Right lobe of liver (tissue), 6 donors: Measurements from ENCODE around the gene KAT6B. TPM values are rescaled to one million over a fixed set of nuclear protein-coding genes. Genes with fewer than 3 reads are reported as not detected.

Source experiments
- ATAC-seq, 4 donors: fragments of 200-7000 bp; cut with Tn5 transposase; one replicate each; pipeline ENCODE4 v1.9.1; 2020; ENCODE audit warnings: mild to moderate bottlenecking in 4 of 4, moderate library complexity in 4 of 4
- DNase-seq, 3 donors: peaks; one replicate each; pipeline ENCODE4 v3.0.0-alpha.2; 2020
- H3K27ac ChIP-seq, 3 donors: fragments of 200-600 bp; one replicate each; pipeline ENCODE4 v1.8.0; 2022
- H3K27me3 ChIP-seq, 2 donors: fragments of 200-600 bp; one replicate each; pipeline ENCODE4 v1.8.0; 2022
- H3K36me3 ChIP-seq, 4 donors: fragments of 200-600 bp; sonication (generic) in 1 of 4; one replicate each; pipeline versions ENCODE4 v1.5.1 to v1.8.0; 2017 to 2022; ENCODE audit warnings: control low read depth in 1 of 4
- H3K4me1 ChIP-seq, 4 donors: fragments of 200-600 bp; sonication (generic) in 1 of 4; one replicate each; pipeline versions ENCODE4 v1.5.1 to v1.8.0; 2017 to 2022; ENCODE audit warnings: control low read depth in 1 of 4
- H3K4me3 ChIP-seq, 3 donors: fragments of 200-600 bp; one replicate each; pipeline ENCODE4 v1.8.0; 2022
- H3K9me3 ChIP-seq, 4 donors: fragments of 200-600 bp; sonication (generic) in 1 of 4; one replicate each; pipeline versions ENCODE4 v1.5.1 to v1.8.0; 2017 to 2022; ENCODE audit warnings: control low read depth in 1 of 4
- CTCF ChIP-seq, 4 donors: fragments of 200-600 bp in 3 of 4; fragments of 450-650 bp in 1 of 4; IDR thresholded peaks; one replicate each; pipeline versions ENCODE4 v1.5.1 to v1.8.0; 2016 to 2022; ENCODE audit warnings: antibody characterized with exemption in 4 of 4, mild to moderate bottlenecking in 2 of 4
- POLR2A ChIP-seq: fragments of 450-650 bp; IDR thresholded peaks from one replicate; pipeline ENCODE4 v1.6.1; 2017; ENCODE audit warnings: antibody characterized with exemption, mild to moderate bottlenecking
- WGBS: methylation state at CpG from one replicate; pipeline ENCODE4 v1.1.6; 2018; ENCODE audit warnings: low coverage, low lambda C conversion rate; ENCODE audit not compliant: insufficient coverage; ENCODE audit errors: missing lambda C conversion rate; 5-methylcytosine and 5-hydroxymethylcytosine counted together
- intact Hi-C, 2 donors: fragments of 100-400 bp; cut with DNase I; formaldehyde crosslinking; loops; one replicate each; pipeline versions ENCODE4 v1.11.2 to v1.14.1; 2022
- total RNA-seq, 6 experiments: library from RNA; depleted of rRNA in 2 of 6; stranded (reverse); fragments of >200 nt in 2 of 6; fragmentation: NEBNext Ultra II Directional in 3 of 6; extraction: Animal tissue kit (Norgen Biotek cat#: 25700) in 3 of 6; gene quantifications; one replicate each; pipeline versions ENCODE4 v1.1.0 to v1.2.4, GENCODE V29; 2016 to 2023
- donor health status: DM: no; HTN: yes; CAD: no.
- donor health status: DM: no; HTN: no; CAD: no.
- donor health status: DM: no; HTN: no; CAD: no.
- donor health status: DM: no; HTN: yes; CAD: no.
- donor health status: DM: no; HTN: yes; CAD: no.

Gene KAT6B
- total RNA-seq, 6 experiments from 2014 or later: 9.2 to 17.1 (median 10.3) TPM

DNA sequence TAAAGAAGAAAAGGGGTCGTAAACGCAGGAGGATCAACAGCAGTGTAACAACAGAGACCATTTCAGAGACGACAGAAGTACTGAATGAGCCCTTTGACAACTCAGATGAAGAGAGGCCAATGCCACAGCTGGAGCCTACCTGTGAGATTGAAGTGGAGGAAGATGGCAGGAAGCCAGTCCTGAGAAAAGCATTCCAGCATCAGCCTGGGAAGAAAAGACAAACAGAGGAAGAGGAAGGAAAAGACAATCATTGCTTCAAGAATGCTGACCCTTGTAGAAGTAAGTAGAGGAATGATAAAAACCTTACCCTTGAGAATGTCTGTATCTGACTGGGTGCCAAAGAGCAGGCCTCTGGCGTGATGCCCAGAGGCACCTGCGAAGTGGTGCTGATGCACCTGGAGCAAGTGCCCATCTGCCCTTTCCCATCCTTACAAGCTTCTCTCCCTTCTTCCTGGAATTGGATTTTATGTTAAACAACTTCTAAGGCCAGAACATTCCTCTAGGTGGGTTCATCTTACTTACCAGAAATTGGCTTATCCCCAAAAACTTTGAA lies 198.6 kb downstream of the KAT6B start:
- no peak for ATAC-seq
- intact Hi-C loops: no loop called here
- Histone ChIP-seq H3K36me3 (peaks cover 0 to 21% (median 9%) of the 10 kb centered on the region in 4 donors), H3K4me3 (no peak overlapping the region), H3K4me1 (peaks cover 0 to 9% (median 4%) of the 10 kb centered on the region in 4 donors), H3K27me3 (no peaks in the 10 kb centered on the region), H3K9me3 (no peaks in the 10 kb centered on the region), H3K27ac (no peak overlapping the region)
- WGBS: 67% methylated on average over 5 of the region's 5 CpGs
- TF ChIP-seq POLR2A (no peak), CTCF (IDR thresholded peaks at IDR 0.05) (no peak)
- DNase-seq: no peak

- ATAC-seq (no peak), DNase-seq (no peak)
- intact Hi-C loops: no loop called here
- H3K27ac ChIP-seq: no peak overlapping the region
- H3K4me3 ChIP-seq: no peak overlapping the region
- TF ChIP-seq CTCF (IDR thresholded peaks at IDR 0.05) (no peak), POLR2A (no peak)
- H3K4me1 ChIP-seq: no peaks in the 10 kb centered on the region
- H3K9me3 ChIP-seq: no peaks in the 10 kb centered on the region
- H3K27me3 ChIP-seq: no peaks in the 10 kb centered on the region
- H3K36me3 ChIP-seq: peaks cover 0 to 17% (median 11%) of the 10 kb centered on the region in 4 donors
Measured at GRCh38 chr10:75028049-75028448, 201.6 kb downstream of the KAT6B start.

- intact Hi-C loops: no loop called here
- 74% methylated on average over 6 of the region's 7 CpGs for WGBS
Measured at GRCh38 chr10:75028748-75029147, 202.3 kb downstream of the KAT6B start.

GRCh38 chr10:75029420-75029819 lies 203.0 kb downstream of the KAT6B start:
- peaks cover 0 to 17% (median 10%) of the 10 kb centered on the region in 4 donors for H3K36me3 ChIP-seq
- H3K27me3 ChIP-seq: no peaks in the 10 kb centered on the region
- H3K4me3 ChIP-seq: no peak overlapping the region
- intact Hi-C loops: no loop called here
- ATAC-seq: no peak
- no peaks in the 10 kb centered on the region for H3K4me1 ChIP-seq
- no peak overlapping the region for H3K27ac ChIP-seq
- no peak for DNase-seq
- H3K9me3 ChIP-seq: no peaks in the 10 kb centered on the region
- WGBS: 90% methylated on average over 2 of the region's 15 CpGs
- TF ChIP-seq POLR2A: no peak

More at GRCh38 chr10:75028748-75029147, 202.3 kb downstream of the KAT6B start:
- DNase-seq: no peak
- Histone ChIP-seq H3K36me3 (peaks cover 0 to 17% (median 11%) of the 10 kb centered on the region in 4 donors), H3K9me3 (no peaks in the 10 kb centered on the region), H3K27me3 (no peaks in the 10 kb centered on the region), H3K4me1 (no peaks in the 10 kb centered on the region), H3K27ac (no peak overlapping the region), H3K4me3 (no peak overlapping the region)
- TF ChIP-seq CTCF (IDR thresholded peaks at IDR 0.05): no peak
- TF ChIP-seq POLR2A: no peak
- no peak for ATAC-seq

- DNase-seq (no peak), ATAC-seq (no peak)
- intact Hi-C loops: no loop called here
- TF ChIP-seq CTCF (IDR thresholded peaks at IDR 0.05) (no peak), POLR2A (no peak)
- H3K27me3 ChIP-seq: no peaks in the 10 kb centered on the region
- no peaks in the 10 kb centered on the region for H3K4me1 ChIP-seq
- peaks cover 0 to 17% (median 10%) of the 10 kb centered on the region in 4 donors for H3K36me3 ChIP-seq
- no peaks in the 10 kb centered on the region for H3K9me3 ChIP-seq
- no peak overlapping the region for H3K27ac ChIP-seq
- H3K4me3 ChIP-seq: no peak overlapping the region
- WGBS: 80% methylated on average over 1 of the region's 13 CpGs
Measured at GRCh38 chr10:75029857-75030256, 203.5 kb downstream of the KAT6B start.
